GM13976 (cell line): Measurements from ENCODE around the gene CELF4.

Experiments used
- DNase-seq: peaks from one replicate; pipeline ENCODE4 v3.0.0; 2012; ENCODE audit warnings: low spot score
- CTCF ChIP-seq: IDR thresholded peaks from 2 replicates; pipeline ENCODE4 v1.5.1; 2012; ENCODE audit warnings: borderline replicate concordance, mild to moderate bottlenecking; ENCODE audit not compliant: insufficient read depth; ENCODE audit errors: extremely low read depth, missing control alignments, control extremely low read depth
- in situ Hi-C: fragments of 300-500 bp; cut with MboI; formaldehyde crosslinking; loops from one replicate; pipeline ENCODE4 v1.12.0; 2022; ENCODE audit warnings: low sequenced_read_pairs, mixed read lengths, inconsistent platforms; ENCODE audit not compliant: unreplicated experiment

The CELF4 gene

GRCh38 chr18:37403788-37404187 lies 161.8 kb downstream of the CELF4 start:
- in situ Hi-C loops, result no loop called here
- DNase-seq, result no peak

GRCh38 chr18:37403100-37403781 lies 162.4 kb downstream of the CELF4 start:
- DNase-seq, result no peak
- in situ Hi-C loops, result no loop called here
- TF ChIP-seq CTCF, result no peak

More at GRCh38 chr18:37403788-37404187, 161.8 kb downstream of the CELF4 start:
- TF ChIP-seq CTCF, result no peak

GRCh38 chr18:37402735-37403099 lies 162.9 kb downstream of the CELF4 start:
- no peak for TF ChIP-seq CTCF
- in situ Hi-C loops, result no loop called here
- DNase-seq, result no peak

- TF ChIP-seq CTCF, result no peak
- in situ Hi-C loops, result no loop called here
- no peak for DNase-seq
Observed at GRCh38 chr18:37400802-37401201, 164.8 kb downstream of the CELF4 start.

GRCh38 chr18:37398248-37398920 lies 167.2 kb downstream of the CELF4 start:
- no peak for DNase-seq
- in situ Hi-C loops, result no loop called here
- no peak for TF ChIP-seq CTCF

- in situ Hi-C loops, result no loop called here
- DNase-seq, result no peak
- TF ChIP-seq CTCF, result no peak
Observed at GRCh38 chr18:37397814-37398213, 167.8 kb downstream of the CELF4 start.
